ENCODE data around the gene CHST15. TPM values are rescaled to one million over a fixed set of nuclear protein-coding genes. Genes with fewer than 3 reads are reported as not detected.

CHST15 gene
- total RNA-seq, 4 donors from 2014 or later: 43.2 to 104 (median 81.5) TPM

DNA sequence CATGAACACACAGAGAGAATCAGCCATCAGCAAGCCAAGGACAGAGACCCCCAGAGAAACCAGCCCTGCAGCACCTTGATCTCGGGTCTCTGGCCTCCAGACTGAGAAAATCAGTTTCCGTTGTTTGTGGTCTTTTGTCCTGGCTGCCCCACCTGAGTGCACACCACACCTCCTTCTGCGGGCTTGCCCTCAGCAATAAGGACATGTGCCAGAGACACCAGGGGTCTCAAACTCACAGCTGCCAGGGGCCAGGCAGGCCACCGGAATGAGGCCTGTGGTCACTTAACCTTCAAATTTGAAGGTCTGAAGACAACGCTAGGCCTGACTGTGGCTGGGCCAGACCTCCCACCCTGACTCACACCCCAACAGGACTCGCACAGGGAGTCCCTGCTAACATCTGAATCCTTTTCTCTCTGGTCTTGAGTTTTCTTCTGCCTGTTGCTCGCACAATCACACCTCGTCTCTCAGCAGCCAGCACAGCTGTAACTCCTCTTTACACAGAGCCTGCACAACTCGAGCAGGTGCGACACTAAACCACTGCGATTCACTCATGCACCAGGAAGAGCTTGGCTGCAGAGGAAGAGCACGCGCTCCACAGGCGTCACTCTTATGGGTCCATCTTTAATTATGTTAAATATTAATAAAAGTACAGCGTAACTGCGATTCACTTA lies 86.2 kb downstream of the CHST15 start:
- intact Hi-C loops (cut with DNase I): no loop called here
- no peak for TF ChIP-seq POLR2A (IDR thresholded peaks at IDR 0.05)
- TF ChIP-seq, protein P1, sequence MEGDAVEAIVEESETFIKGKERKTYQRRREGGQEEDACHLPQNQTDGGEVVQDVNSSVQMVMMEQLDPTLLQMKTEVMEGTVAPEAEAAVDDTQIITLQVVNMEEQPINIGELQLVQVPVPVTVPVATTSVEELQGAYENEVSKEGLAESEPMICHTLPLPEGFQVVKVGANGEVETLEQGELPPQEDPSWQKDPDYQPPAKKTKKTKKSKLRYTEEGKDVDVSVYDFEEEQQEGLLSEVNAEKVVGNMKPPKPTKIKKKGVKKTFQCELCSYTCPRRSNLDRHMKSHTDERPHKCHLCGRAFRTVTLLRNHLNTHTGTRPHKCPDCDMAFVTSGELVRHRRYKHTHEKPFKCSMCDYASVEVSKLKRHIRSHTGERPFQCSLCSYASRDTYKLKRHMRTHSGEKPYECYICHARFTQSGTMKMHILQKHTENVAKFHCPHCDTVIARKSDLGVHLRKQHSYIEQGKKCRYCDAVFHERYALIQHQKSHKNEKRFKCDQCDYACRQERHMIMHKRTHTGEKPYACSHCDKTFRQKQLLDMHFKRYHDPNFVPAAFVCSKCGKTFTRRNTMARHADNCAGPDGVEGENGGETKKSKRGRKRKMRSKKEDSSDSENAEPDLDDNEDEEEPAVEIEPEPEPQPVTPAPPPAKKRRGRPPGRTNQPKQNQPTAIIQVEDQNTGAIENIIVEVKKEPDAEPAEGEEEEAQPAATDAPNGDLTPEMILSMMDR (IDR thresholded peaks at IDR 0.05): no peak
- Histone ChIP-seq H3K27ac (no peak overlapping the region), H3K27me3 (no peaks in the 10 kb centered on the region), H3K36me3 (peaks cover 37 to 44% of the 10 kb centered on the region in 2 donors), H3K9me3 (no peaks in the 10 kb centered on the region), H3K4me1 (no peaks in the 10 kb centered on the region), H3K4me3 (replicated peaks in 1 of 3) (no peak overlapping the region)
- no peak for DNase-seq
- WGBS, 2 donors: 91 to 96% methylated on average over 16 of the region's 16 CpGs

DNA sequence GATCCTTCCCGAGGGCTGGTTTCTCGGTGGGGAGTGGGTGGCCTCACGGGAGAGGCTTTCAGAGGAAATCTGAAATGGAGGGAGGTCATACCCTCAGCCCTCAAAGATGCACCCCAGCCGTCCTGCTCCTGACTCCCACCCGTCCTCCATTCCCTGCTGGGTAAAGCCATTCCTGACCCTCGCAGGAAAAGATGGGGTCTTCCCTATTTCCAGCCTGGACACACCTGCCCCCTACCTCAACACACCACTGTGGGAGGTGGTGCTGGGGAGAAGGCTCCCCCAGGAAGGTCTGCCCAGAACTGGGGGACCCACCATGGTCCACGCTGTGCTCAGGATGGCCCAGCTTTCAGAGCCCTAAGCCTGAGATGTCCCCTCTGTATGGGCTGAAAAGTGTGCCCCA lies 86.9 kb downstream of the CHST15 start:
- 92 to 96% methylated on average over 6 to 7 of the region's 7 CpGs for WGBS, 2 donors
- DNase-seq: no peak

DNA sequence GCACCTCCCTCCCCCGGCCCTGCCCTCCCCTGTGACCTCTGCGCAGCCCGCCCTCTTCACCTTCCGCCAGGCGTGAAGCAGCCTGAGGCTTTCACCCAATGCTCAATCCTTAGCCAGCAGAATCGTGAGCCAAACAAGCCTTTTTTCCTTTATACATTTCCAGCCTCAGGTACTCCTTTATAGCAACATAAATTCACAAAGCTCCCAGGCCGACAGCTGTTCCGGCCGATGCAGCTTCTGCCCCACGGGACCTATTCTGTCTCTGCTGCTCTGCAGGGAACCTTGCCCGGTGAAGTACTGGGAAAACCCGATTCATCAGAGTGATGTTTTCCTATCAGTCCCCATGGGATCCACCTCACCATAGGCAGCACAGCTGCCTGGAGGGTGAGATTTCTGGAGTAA lies 87.4 kb downstream of the CHST15 start:
- TF ChIP-seq, protein P1 (IDR thresholded peaks at IDR 0.05): no peak
- TF ChIP-seq POLR2A (IDR thresholded peaks at IDR 0.05): no peak
- no peak for DNase-seq
- H3K9me3 ChIP-seq: no peaks in the 10 kb centered on the region
- WGBS, 2 donors: 70 to 71% methylated on average over 12 of the region's 12 CpGs
- no peaks in the 10 kb centered on the region for H3K4me1 ChIP-seq
- no peak overlapping the region for H3K27ac ChIP-seq
- H3K36me3 ChIP-seq: peaks cover 32 to 39% of the 10 kb centered on the region in 2 donors
- intact Hi-C loops (cut with DNase I): no loop called here
- H3K27me3 ChIP-seq: no peaks in the 10 kb centered on the region
- no peak overlapping the region for H3K4me3 ChIP-seq (replicated peaks in 1 of 3)

More for the DNA sequence above, 86.9 kb downstream of the CHST15 start:
- H3K27me3 ChIP-seq: no peaks in the 10 kb centered on the region
- H3K4me1 ChIP-seq: no peaks in the 10 kb centered on the region
- peaks cover 32 to 44% of the 10 kb centered on the region in 2 donors for H3K36me3 ChIP-seq
- no peaks in the 10 kb centered on the region for H3K9me3 ChIP-seq
- no peak for TF ChIP-seq POLR2A (IDR thresholded peaks at IDR 0.05)
- TF ChIP-seq, protein P1 (IDR thresholded peaks at IDR 0.05): no peak
- no peak overlapping the region for H3K4me3 ChIP-seq (replicated peaks in 1 of 3)
- intact Hi-C loops (cut with DNase I): no loop called here
- no peak overlapping the region for H3K27ac ChIP-seq

DNA sequence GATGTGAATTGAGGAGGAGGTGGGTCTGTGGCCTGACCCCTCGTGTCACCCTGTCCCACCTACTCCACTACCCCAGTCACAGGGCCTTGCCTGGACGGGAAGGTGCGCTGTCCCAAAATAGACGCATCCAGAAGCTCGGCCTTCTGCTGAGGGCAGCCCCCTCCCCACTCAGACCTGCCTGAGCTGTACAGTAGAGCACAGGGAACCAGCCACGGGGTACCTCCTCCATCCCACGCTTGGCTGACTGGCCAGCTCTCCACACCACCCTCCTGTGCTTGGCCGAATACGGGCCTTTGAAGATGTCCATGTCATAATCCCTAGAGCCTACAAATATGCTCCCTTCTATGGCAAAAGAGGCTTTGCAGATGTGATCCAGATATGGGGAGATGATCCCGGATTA lies 88.3 kb downstream of the CHST15 start:
- 77 to 92% methylated on average over 6 to 9 of the region's 10 CpGs for WGBS, 2 donors
- DNase-seq: no peak
- Histone ChIP-seq H3K27ac (no peak overlapping the region), H3K27me3 (no peaks in the 10 kb centered on the region), H3K9me3 (no peaks in the 10 kb centered on the region), H3K4me1 (no peaks in the 10 kb centered on the region), H3K36me3 (peaks cover 28 to 30% of the 10 kb centered on the region in 2 donors), H3K4me3 (replicated peaks in 1 of 3) (no peak overlapping the region)
- TF ChIP-seq, protein P1 (IDR thresholded peaks at IDR 0.05): no peak
- no peak for TF ChIP-seq POLR2A (IDR thresholded peaks at IDR 0.05)
- intact Hi-C loops (cut with DNase I): no loop called here

DNA sequence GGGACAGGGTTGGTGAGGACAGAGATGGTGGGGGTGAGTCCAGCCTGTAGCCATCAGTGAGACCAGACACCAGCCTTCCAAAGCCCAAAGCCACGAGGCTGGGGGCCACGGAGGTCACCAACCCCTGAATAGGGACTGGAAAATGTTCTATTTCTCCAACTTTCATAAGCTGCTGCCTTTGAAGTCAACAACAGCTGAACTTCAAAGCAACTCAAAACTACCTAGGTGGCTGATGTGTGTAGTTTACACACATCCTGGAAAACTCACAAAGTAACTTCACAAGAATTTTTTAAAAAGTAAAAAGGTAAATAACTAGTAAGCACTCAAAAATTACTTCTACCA lies 88.8 kb downstream of the CHST15 start:
- TF ChIP-seq POLR2A (IDR thresholded peaks at IDR 0.05): no peak
- Histone ChIP-seq H3K27ac (no peak overlapping the region), H3K4me3 (replicated peaks in 1 of 3) (no peak overlapping the region), H3K9me3 (no peaks in the 10 kb centered on the region), H3K27me3 (no peaks in the 10 kb centered on the region), H3K4me1 (no peaks in the 10 kb centered on the region), H3K36me3 (peaks cover 24 to 25% of the 10 kb centered on the region in 2 donors)
- intact Hi-C loops (cut with DNase I): no loop called here
- DNase-seq: no peak
- 74 to 96% methylated on average over 2 of the region's 2 CpGs for WGBS, 2 donors
